HepG2 (cell line): ENCODE results near the gene KRTAP21-2. TPM values are rescaled to one million over a fixed set of nuclear protein-coding genes. Genes with fewer than 3 reads are reported as not detected.

Experiments used
- ATAC-seq: fragments of 200-7000 bp; cut with Tn5 transposase; 3 replicates; pipeline ENCODE4 v1.9.1; 2020; ENCODE audit warnings: mild to moderate bottlenecking, moderate library complexity
- BruUV-seq: library from RNA; stranded (reverse); fragments of 400-500 nt; replicated peaks from 2 replicates; lab custom pipeline; 2021; lab: Mats Ljungman, UMichigan
- CTCF ChIA-PET: fragments of 300-600 bp; formaldehyde crosslinking; extraction: SDS; loops from one replicate; lab custom pipeline; 2021; ENCODE audit warnings: low total read pairs, inconsistent platforms, low intra/inter-chr PET ratio; lab: Yijun Ruan, JAX
- POLR2A ChIA-PET: fragments of 350-600 bp; sonication (Branson Sonifier 250); formaldehyde crosslinking; loops from one replicate; lab custom pipeline; 2020; ENCODE audit warnings: antibody characterized with exemption, inconsistent platforms; lab: Yijun Ruan, JAX
- DNase-seq: peaks from one replicate; pipeline ENCODE4 v3.0.0-alpha.2; 2015; ENCODE audit warnings: low spot score
- FAIRE-seq: peaks from 3 replicates; lab custom pipeline; 2011; peaks lifted over from hg19 to GRCh38; lab: Jason Lieb, UNC
- H2AFZ ChIP-seq: one replicate; pipeline ENCODE4 v1.6.1; 2011; ENCODE audit warnings: low read length, inconsistent platforms
- H3K27ac ChIP-seq: fragments of 300-600 bp; 3 replicates; pipeline ENCODE4 v1.8.0; 2011; ENCODE audit warnings: mixed run types, mild to moderate bottlenecking, mixed read lengths, low read length, inconsistent platforms; ENCODE audit not compliant: insufficient read depth; ENCODE audit errors: extremely low read length
- H3K27me3 ChIP-seq, 2 experiments: fragments of 200-600 bp in 1 of 2; 2 replicates in 1 of 2; 3 replicates in 1 of 2; pipeline versions ENCODE4 v1.6.0 to v1.8.0; 2011; ENCODE audit warnings: low read length in 2 of 2, mild to moderate bottlenecking in 2 of 2, moderate library complexity in 2 of 2, inconsistent platforms in 1 of 2; ENCODE audit not compliant: insufficient read depth in 2 of 2, control insufficient read depth in 1 of 2
- H3K36me3 ChIP-seq, 2 experiments: fragments of 200-600 bp in 1 of 2; replicated peaks in 1 of 2; 2 replicates in 1 of 2; 3 replicates in 1 of 2; pipeline versions ENCODE4 v1.5.1 to v1.8.0; 2011; ENCODE audit warnings: low read length in 2 of 2, inconsistent platforms in 1 of 2; ENCODE audit not compliant: insufficient read depth in 2 of 2, control insufficient read depth in 1 of 2
- H3K4me1 ChIP-seq: 2 replicates; pipeline ENCODE4 v1.5.1; 2012; ENCODE audit warnings: low read length, inconsistent platforms; ENCODE audit not compliant: insufficient read depth
- H3K4me2 ChIP-seq: 2 replicates; pipeline ENCODE4 v1.6.0; 2011; ENCODE audit warnings: low read depth, low read length, inconsistent platforms
- H3K4me3 ChIP-seq, 3 experiments: fragments of 200-600 bp in 1 of 3; sonication (generic), shearing (Covaris generic) in 1 of 3; replicated peaks in 1 of 3; 2 replicates each; pipeline ENCODE4 v1.5.1; 2011 to 2016; ENCODE audit warnings: low read length in 3 of 3, inconsistent platforms in 2 of 3, low read depth in 2 of 3, mild to moderate bottlenecking in 2 of 3, control low read depth in 1 of 3, mixed read lengths in 1 of 3; ENCODE audit not compliant: insufficient read depth in 1 of 3
- H3K79me2 ChIP-seq: one replicate; pipeline ENCODE4 v1.6.1; 2011; ENCODE audit warnings: low read length, inconsistent platforms; ENCODE audit not compliant: insufficient read depth
- H3K9ac ChIP-seq: 2 replicates; pipeline ENCODE4 v1.6.0; 2011; ENCODE audit warnings: mild to moderate bottlenecking, low read depth, low read length, inconsistent platforms; ENCODE audit not compliant: insufficient read depth
- H3K9me3 ChIP-seq: 2 replicates; pipeline ENCODE4 v1.5.1; 2012; ENCODE audit warnings: mild to moderate bottlenecking, low read length
- H4K20me1 ChIP-seq: 2 replicates; pipeline ENCODE4 v1.6.0; 2011; ENCODE audit warnings: inconsistent platforms, mild to moderate bottlenecking, low read length, moderate library complexity; ENCODE audit not compliant: insufficient read depth
- ATRX ChIP-seq: sonication (generic); formaldehyde crosslinking; IDR thresholded peaks from 2 replicates; pipeline ENCODE4 v1.4.0; 2020; ENCODE audit warnings: missing genetic modification reagents, borderline replicate concordance
- FOSL1 ChIP-seq: sonication (generic); formaldehyde crosslinking; IDR thresholded peaks from 2 replicates; pipeline ENCODE4 v1.9.0; 2021; ENCODE audit warnings: missing genetic modification reagents, borderline replicate concordance
- GZF1 ChIP-seq: sonication (generic); formaldehyde crosslinking; IDR thresholded peaks from 2 replicates; pipeline ENCODE4 v1.5.1; 2020; ENCODE audit warnings: mild to moderate bottlenecking, missing genetic modification reagents
- HMGXB4 ChIP-seq, 2 experiments: sonication (generic) in 1 of 2; formaldehyde crosslinking in 1 of 2; IDR thresholded peaks; 2 replicates each; pipeline versions ENCODE4 v1.4.0 to v1.6.1; 2018 to 2020; ENCODE audit warnings: missing genetic modification reagents in 2 of 2, borderline replicate concordance in 1 of 2, low read depth in 1 of 2, mild to moderate bottlenecking in 1 of 2, missing biosample characterization in 1 of 2
- KLF9 ChIP-seq: IDR thresholded peaks from 2 replicates; pipeline ENCODE4 v1.6.1; 2016; ENCODE audit warnings: low read depth
- MEIS1 ChIP-seq: sonication (generic); formaldehyde crosslinking; IDR thresholded peaks from 2 replicates; pipeline ENCODE4 v1.9.0; 2021; ENCODE audit warnings: mild to moderate bottlenecking, missing genetic modification reagents, moderate library complexity, borderline replicate concordance
- MXD3 ChIP-seq: IDR thresholded peaks from 2 replicates; pipeline ENCODE4 v1.6.1; 2016; ENCODE audit warnings: mild to moderate bottlenecking, missing biosample characterization, missing genetic modification reagents
- POGZ ChIP-seq: sonication (generic); formaldehyde crosslinking; IDR thresholded peaks from 2 replicates; pipeline ENCODE4 v1.4.0; 2020; ENCODE audit warnings: mild to moderate bottlenecking, missing genetic modification reagents
- STAG1 ChIP-seq: sonication (generic); formaldehyde crosslinking; IDR thresholded peaks from 2 replicates; pipeline ENCODE4 v1.4.0; 2020; ENCODE audit warnings: missing genetic modification reagents
- TFAP4 ChIP-seq: sonication (generic); IDR thresholded peaks from 2 replicates; pipeline ENCODE4 v1.6.1; 2016; ENCODE audit warnings: low read depth, borderline replicate concordance
- U2AF1 ChIP-seq: fragments of 200-400 bp; formaldehyde crosslinking; optimal IDR thresholded peaks from 2 replicates; pipeline ENCODE3; 2017; ENCODE audit warnings: mild to moderate bottlenecking, low read depth, low read length
- ZFP37 ChIP-seq: sonication (generic); formaldehyde crosslinking; IDR thresholded peaks from 2 replicates; pipeline ENCODE4 v1.4.0; 2020; ENCODE audit warnings: missing genetic modification reagents, borderline replicate concordance
- ZIK1 ChIP-seq: sonication (generic); formaldehyde crosslinking; IDR thresholded peaks from 2 replicates; pipeline ENCODE4 v1.5.0; 2020; ENCODE audit warnings: mild to moderate bottlenecking, low read depth, missing genetic modification reagents, borderline replicate concordance
- ZNF562 ChIP-seq: sonication (generic); formaldehyde crosslinking; IDR thresholded peaks from 2 replicates; pipeline ENCODE4 v1.8.0; 2022; ENCODE audit warnings: missing genetic modification reagents, borderline replicate concordance
- WGBS: methylation state at CpG from one replicate; pipeline ENCODE4 v1.1.6; 2017; ENCODE audit warnings: low lambda C conversion rate; 5-methylcytosine and 5-hydroxymethylcytosine counted together
- in situ Hi-C: cut with HindIII; loops from 2 replicates; pipeline ENCODE4 v1.10.0; 2017; ENCODE audit warnings: low pct_unique_long_range_greater_than_20kb; ENCODE audit not compliant: extremely low pct_ligation_motif_present
- intact Hi-C: fragments of 100-400 bp; cut with micrococcal nuclease; formaldehyde crosslinking; loops from one replicate; pipeline ENCODE4 v1.10.0; 2022; ENCODE audit not compliant: unreplicated experiment
- polyA plus RNA-seq, 8 experiments: library from polyadenylated mRNA; depleted of rRNA in 3 of 8; stranded (reverse) in 7 of 8; unstranded in 1 of 8; fragments of >200 nt; fragmentation: Illumina TruSeq in 4 of 8; extraction: Trizol in 4 of 8; gene quantifications; 2 replicates each; pipeline versions ENCODE4 v1.2.1 to v1.2.3, GENCODE V29; 2011 to 2016; ENCODE audit warnings: low read depth in 4 of 8, missing spikeins in 1 of 8, mixed read lengths in 1 of 8; ENCODE audit not compliant: insufficient read depth in 1 of 8
- total RNA-seq, 5 experiments: library from RNA; depleted of rRNA; stranded (reverse); fragments of >200 nt; fragmentation: Illumina TruSeq; extraction: Trizol; gene quantifications; 2 replicates each; pipeline ENCODE4 v1.2.3, GENCODE V29; 2016; ENCODE audit warnings: low read depth in 1 of 5
- TF ChIP-seq, protein P1 (sequence below): sonication (generic); formaldehyde crosslinking; IDR thresholded peaks from 2 replicates; pipeline ENCODE4 v1.8.1; 2023; ENCODE audit warnings: missing genetic modification reagents, mild to moderate bottlenecking, borderline replicate concordance
- TF ChIP-seq, protein P2 (sequence below): sonication (generic); formaldehyde crosslinking; IDR thresholded peaks from 2 replicates; pipeline ENCODE4 v1.5.1; 2020; ENCODE audit warnings: missing genetic modification reagents, mild to moderate bottlenecking, borderline replicate concordance
- TF ChIP-seq, protein P3 (sequence below): sonication (generic); formaldehyde crosslinking; IDR thresholded peaks from 2 replicates; pipeline ENCODE4 v1.4.0; 2020; ENCODE audit warnings: mild to moderate bottlenecking, missing genetic modification reagents
- TF ChIP-seq, protein P4 (sequence below): sonication (generic); formaldehyde crosslinking; IDR thresholded peaks from 2 replicates; pipeline ENCODE4 v1.5.1; 2020; ENCODE audit warnings: missing genetic modification reagents, mild to moderate bottlenecking, borderline replicate concordance

KRTAP21-2 gene
- total and polyA plus RNA-seq, 2 of the 13 experiments (the other 11 are each of a cell fraction or from before 2014, with no cell fraction given) = not detected

- Histone ChIP-seq H3K36me3 (no peaks in the 10 kb centered on the region), H3K27ac (no peak overlapping the region), H3K9ac (no peak overlapping the region), H3K9me3 (peaks cover 92% of the 10 kb centered on the region), H4K20me1 (no peaks in the 10 kb centered on the region), H3K4me1 (no peaks in the 10 kb centered on the region), H3K4me3 (no peak overlapping the region), H2AFZ (no peak overlapping the region), H3K4me2 (no peak overlapping the region), H3K27me3 (no peaks in the 10 kb centered on the region), H3K79me2 (no peaks in the 10 kb centered on the region)
- no peak for DNase-seq
- no TSS peak for BruUV-seq
- FAIRE-seq = no peak
- ChIA-PET CTCF (no interaction called here), POLR2A (no interaction called here)
- intact Hi-C loops = no loop called here
- 0% methylated on average over 1 of the region's 1 CpG for WGBS
- ATAC-seq = no peak
- in situ Hi-C loops = no loop called here
- TF ChIP-seq U2AF1 (no peak), ATRX (no peak), ZIK1 (CRISPR knock-in tag) (no peak), GZF1 (CRISPR knock-in tag) (no peak), FOSL1 (CRISPR knock-in tag) (no peak), STAG1 (CRISPR knock-in tag) (no peak), ZNF562 (CRISPR knock-in tag) (no peak), KLF9 (CRISPR knock-in tag) (no peak), MEIS1 (no peak), POGZ (no peak), ZFP37 (no peak), TFAP4 (no peak), HMGXB4 (CRISPR knock-in tag; IDR thresholded peaks at IDR 0.05; ENCODE audit: borderline replicate concordance in 1 of 2, low read depth in 1 of 2) (no peak), MXD3 (CRISPR knock-in tag) (no peak)
- TF ChIP-seq, protein P1, sequence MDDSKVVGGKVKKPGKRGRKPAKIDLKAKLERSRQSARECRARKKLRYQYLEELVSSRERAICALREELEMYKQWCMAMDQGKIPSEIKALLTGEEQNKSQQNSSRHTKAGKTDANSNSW (CRISPR knock-in tag) = no peak
- TF ChIP-seq, protein P2, sequence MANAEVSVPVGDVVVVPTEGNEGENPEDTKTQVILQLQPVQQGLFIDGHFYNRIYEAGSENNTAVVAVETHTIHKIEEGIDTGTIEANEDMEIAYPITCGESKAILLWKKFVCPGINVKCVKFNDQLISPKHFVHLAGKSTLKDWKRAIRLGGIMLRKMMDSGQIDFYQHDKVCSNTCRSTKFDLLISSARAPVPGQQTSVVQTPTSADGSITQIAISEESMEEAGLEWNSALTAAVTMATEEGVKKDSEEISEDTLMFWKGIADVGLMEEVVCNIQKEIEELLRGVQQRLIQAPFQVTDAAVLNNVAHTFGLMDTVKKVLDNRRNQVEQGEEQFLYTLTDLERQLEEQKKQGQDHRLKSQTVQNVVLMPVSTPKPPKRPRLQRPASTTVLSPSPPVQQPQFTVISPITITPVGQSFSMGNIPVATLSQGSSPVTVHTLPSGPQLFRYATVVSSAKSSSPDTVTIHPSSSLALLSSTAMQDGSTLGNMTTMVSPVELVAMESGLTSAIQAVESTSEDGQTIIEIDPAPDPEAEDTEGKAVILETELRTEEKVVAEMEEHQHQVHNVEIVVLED (CRISPR knock-in tag) = no peak
- TF ChIP-seq, protein P3, sequence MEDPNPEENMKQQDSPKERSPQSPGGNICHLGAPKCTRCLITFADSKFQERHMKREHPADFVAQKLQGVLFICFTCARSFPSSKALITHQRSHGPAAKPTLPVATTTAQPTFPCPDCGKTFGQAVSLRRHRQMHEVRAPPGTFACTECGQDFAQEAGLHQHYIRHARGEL = no peak
- TF ChIP-seq, protein P4, sequence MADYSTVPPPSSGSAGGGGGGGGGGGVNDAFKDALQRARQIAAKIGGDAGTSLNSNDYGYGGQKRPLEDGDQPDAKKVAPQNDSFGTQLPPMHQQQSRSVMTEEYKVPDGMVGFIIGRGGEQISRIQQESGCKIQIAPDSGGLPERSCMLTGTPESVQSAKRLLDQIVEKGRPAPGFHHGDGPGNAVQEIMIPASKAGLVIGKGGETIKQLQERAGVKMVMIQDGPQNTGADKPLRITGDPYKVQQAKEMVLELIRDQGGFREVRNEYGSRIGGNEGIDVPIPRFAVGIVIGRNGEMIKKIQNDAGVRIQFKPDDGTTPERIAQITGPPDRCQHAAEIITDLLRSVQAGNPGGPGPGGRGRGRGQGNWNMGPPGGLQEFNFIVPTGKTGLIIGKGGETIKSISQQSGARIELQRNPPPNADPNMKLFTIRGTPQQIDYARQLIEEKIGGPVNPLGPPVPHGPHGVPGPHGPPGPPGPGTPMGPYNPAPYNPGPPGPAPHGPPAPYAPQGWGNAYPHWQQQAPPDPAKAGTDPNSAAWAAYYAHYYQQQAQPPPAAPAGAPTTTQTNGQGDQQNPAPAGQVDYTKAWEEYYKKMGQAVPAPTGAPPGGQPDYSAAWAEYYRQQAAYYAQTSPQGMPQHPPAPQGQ (CRISPR knock-in tag) = no peak
These were observed 20.3 kb downstream of the KRTAP21-2 start for GRCh38 chr21:30726726-30727125.
